Body of pancreas (tissue), 4 donors: Measurements from ENCODE around the gene KRT78.

Experiments
- CTCF ChIP-seq, 7 experiments: fragments of 450-650 bp in 4 of 7; fragments of 200-600 bp in 3 of 7; sonication (generic) in 3 of 7; IDR thresholded peaks; one replicate each; pipeline ENCODE4 v1.5.1; 2016 to 2019; ENCODE audit warnings: antibody characterized with exemption in 7 of 7
- POLR2A ChIP-seq, 3 donors: fragments of 450-650 bp; IDR thresholded peaks; one replicate each; pipeline ENCODE4 v1.6.1; 2016; ENCODE audit warnings: antibody characterized with exemption in 3 of 3, mild to moderate bottlenecking in 2 of 3

GRCh38 chr12:52823761-52824450 is 24.9 kb downstream of the KRT78 start:
- TF ChIP-seq CTCF (IDR thresholded peaks at IDR 0.05), result no peak
- TF ChIP-seq POLR2A (IDR thresholded peaks at IDR 0.05), result no peak
